ENCODE data around the gene P4HB. TPM values are rescaled to one million over a fixed set of nuclear protein-coding genes. Genes with fewer than 3 reads are reported as not detected.
"Not testable (repeated sequence)": the region's sequence is repeated elsewhere in the genome, so short reads cannot be mapped to it uniquely, and the experiment has no call there.

P4HB gene
- total RNA-seq, 1 donor from 2014 or later: 259 TPM

GRCh38 chr17:81842725-81843504 is 17.4 kb downstream of the P4HB start:
- Mint-ChIP-seq H3K27me3 (ENCODE audit: unreplicated experiment) (peaks cover 3% of the 10 kb centered on the region), H3K4me3 (ENCODE audit: unreplicated experiment) (no peak overlapping the region), H3K36me3 (ENCODE audit: unreplicated experiment) (no peaks in the 10 kb centered on the region), H3K4me1 (ENCODE audit: low read depth, unreplicated experiment) (no peaks in the 10 kb centered on the region), H3K27ac (ENCODE audit: unreplicated experiment) (no peak overlapping the region), H3K9me3 (ENCODE audit: unreplicated experiment) (no peaks in the 10 kb centered on the region)
- no peak for DNase-seq
- TF ChIP-seq CTCF (IDR thresholded peaks at IDR 0.05; ENCODE audit: partially characterized antibody, unreplicated experiment): no peak

- no peaks in the 10 kb centered on the region for H3K36me3 Mint-ChIP-seq (ENCODE audit: unreplicated experiment)
- H3K9me3 Mint-ChIP-seq (ENCODE audit: unreplicated experiment): no peaks in the 10 kb centered on the region
- H3K27ac Mint-ChIP-seq (ENCODE audit: unreplicated experiment): peak overlapping the region; percentile 38
- no peaks in the 10 kb centered on the region for H3K4me1 Mint-ChIP-seq (ENCODE audit: low read depth, unreplicated experiment)
- no peak for TF ChIP-seq CTCF (IDR thresholded peaks at IDR 0.05; ENCODE audit: partially characterized antibody, unreplicated experiment)
- H3K27me3 Mint-ChIP-seq (ENCODE audit: unreplicated experiment): peaks cover 3% of the 10 kb centered on the region
- no peak overlapping the region for H3K4me3 Mint-ChIP-seq (ENCODE audit: unreplicated experiment)
- no peak for DNase-seq
Observed at GRCh38 chr17:81842378-81842724, 18.0 kb downstream of the P4HB start.

- H3K27me3 Mint-ChIP-seq (ENCODE audit: unreplicated experiment): peaks cover 3% of the 10 kb centered on the region
- no peak overlapping the region for H3K4me3 Mint-ChIP-seq (ENCODE audit: unreplicated experiment)
- no peak for TF ChIP-seq CTCF (IDR thresholded peaks at IDR 0.05; ENCODE audit: partially characterized antibody, unreplicated experiment)
- no peaks in the 10 kb centered on the region for H3K9me3 Mint-ChIP-seq (ENCODE audit: unreplicated experiment)
- H3K27ac Mint-ChIP-seq (ENCODE audit: unreplicated experiment): peak overlapping the region; percentile 38
- no peaks in the 10 kb centered on the region for H3K36me3 Mint-ChIP-seq (ENCODE audit: unreplicated experiment)
- DNase-seq: no peak
- no peaks in the 10 kb centered on the region for H3K4me1 Mint-ChIP-seq (ENCODE audit: low read depth, unreplicated experiment)
Observed at GRCh38 chr17:81841866-81842265, 18.5 kb downstream of the P4HB start.

- Mint-ChIP-seq H3K9me3 (ENCODE audit: unreplicated experiment) (peaks cover 2% of the 10 kb centered on the region), H3K27ac (ENCODE audit: unreplicated experiment) (no peak overlapping the region), H3K4me1 (ENCODE audit: low read depth, unreplicated experiment) (no peaks in the 10 kb centered on the region), H3K36me3 (ENCODE audit: unreplicated experiment) (no peaks in the 10 kb centered on the region), H3K27me3 (ENCODE audit: unreplicated experiment) (peaks cover 3% of the 10 kb centered on the region), H3K4me3 (ENCODE audit: unreplicated experiment) (no peak overlapping the region)
- no peak for DNase-seq
- no peak for TF ChIP-seq CTCF (IDR thresholded peaks at IDR 0.05; ENCODE audit: partially characterized antibody, unreplicated experiment)
Observed at GRCh38 chr17:81840826-81841778, 19.2 kb downstream of the P4HB start.

GRCh38 chr17:81840059-81840458 is 20.3 kb downstream of the P4HB start:
- H3K27me3 Mint-ChIP-seq (ENCODE audit: unreplicated experiment); DNase-seq; H3K9me3 Mint-ChIP-seq (ENCODE audit: unreplicated experiment); H3K36me3 Mint-ChIP-seq (ENCODE audit: unreplicated experiment); H3K27ac Mint-ChIP-seq (ENCODE audit: unreplicated experiment); H3K4me3 Mint-ChIP-seq (ENCODE audit: unreplicated experiment); H3K4me1 Mint-ChIP-seq (ENCODE audit: low read depth, unreplicated experiment): not testable (repeated sequence)

Measured in glutamatergic neuron (in vitro differentiated cells).